Cardiac fibroblast (primary cell): ENCODE results near the gene FBRS.
"Not testable (repeated sequence)": the region's sequence is repeated elsewhere in the genome, so short reads cannot be mapped to it uniquely, and the experiment has no call there.

Experiments used
- DNase-seq, 2 donors: peaks; one replicate each; pipeline versions ENCODE4 v3.0.0 to v3.0.0-alpha.2; 2010; ENCODE audit warnings: low read depth in 2 of 2
- H3K4me3 ChIP-seq, 2 donors: replicated peaks in 1 of 2; 1 replicate in 1 of 2; 2 replicates in 1 of 2; pipeline ENCODE4 v1.5.1; 2011; ENCODE audit warnings: low read depth in 2 of 2, low read length in 2 of 2, mild to moderate bottlenecking in 2 of 2, moderate library complexity in 1 of 2
- TF ChIP-seq, protein P1 (sequence below): IDR thresholded peaks from one replicate; pipeline ENCODE4 v1.5.1; 2011; ENCODE audit warnings: low read depth, mild to moderate bottlenecking, low read length, inconsistent platforms

Gene FBRS

DNA sequence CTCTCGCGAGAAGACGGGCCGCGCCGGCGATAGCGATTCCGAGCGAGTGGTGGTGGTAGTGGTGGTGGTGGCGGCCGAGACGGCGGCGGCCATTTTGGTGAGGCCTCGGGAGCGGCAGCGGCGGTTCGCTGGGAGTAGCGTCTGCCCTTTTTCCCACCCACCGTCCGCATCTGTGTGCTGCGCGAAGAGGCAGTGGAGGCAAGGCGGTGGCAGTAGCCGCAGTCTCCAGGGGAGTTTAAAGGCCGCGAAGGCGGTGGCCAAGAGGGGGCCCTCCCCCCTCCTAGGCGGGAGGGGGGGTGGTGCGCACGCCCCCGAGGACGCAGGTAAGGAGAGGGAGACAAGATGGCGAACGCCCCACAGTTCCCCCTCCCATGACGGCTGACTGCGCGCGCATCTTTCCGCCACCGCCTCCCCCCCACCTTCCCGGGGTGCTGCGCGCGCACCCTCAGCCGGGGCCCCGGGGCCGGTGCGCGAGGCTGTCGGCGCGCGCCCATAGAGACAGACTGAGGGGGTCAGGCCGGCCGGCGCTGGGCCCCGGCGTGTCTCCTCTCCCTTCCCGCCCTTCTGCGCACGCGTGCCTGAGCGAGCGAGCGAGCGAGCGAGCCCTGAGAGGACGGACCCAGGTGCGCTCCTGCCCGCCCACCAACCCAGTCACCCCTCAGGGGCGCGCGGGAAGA lies 40.0 kb downstream of the FBRS start:
- TF ChIP-seq, protein P1, sequence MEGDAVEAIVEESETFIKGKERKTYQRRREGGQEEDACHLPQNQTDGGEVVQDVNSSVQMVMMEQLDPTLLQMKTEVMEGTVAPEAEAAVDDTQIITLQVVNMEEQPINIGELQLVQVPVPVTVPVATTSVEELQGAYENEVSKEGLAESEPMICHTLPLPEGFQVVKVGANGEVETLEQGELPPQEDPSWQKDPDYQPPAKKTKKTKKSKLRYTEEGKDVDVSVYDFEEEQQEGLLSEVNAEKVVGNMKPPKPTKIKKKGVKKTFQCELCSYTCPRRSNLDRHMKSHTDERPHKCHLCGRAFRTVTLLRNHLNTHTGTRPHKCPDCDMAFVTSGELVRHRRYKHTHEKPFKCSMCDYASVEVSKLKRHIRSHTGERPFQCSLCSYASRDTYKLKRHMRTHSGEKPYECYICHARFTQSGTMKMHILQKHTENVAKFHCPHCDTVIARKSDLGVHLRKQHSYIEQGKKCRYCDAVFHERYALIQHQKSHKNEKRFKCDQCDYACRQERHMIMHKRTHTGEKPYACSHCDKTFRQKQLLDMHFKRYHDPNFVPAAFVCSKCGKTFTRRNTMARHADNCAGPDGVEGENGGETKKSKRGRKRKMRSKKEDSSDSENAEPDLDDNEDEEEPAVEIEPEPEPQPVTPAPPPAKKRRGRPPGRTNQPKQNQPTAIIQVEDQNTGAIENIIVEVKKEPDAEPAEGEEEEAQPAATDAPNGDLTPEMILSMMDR, result no peak
- peak; percentile 98 for DNase-seq
- H3K4me3 ChIP-seq, result peak overlapping the region; percentile 96 to 100

DNA sequence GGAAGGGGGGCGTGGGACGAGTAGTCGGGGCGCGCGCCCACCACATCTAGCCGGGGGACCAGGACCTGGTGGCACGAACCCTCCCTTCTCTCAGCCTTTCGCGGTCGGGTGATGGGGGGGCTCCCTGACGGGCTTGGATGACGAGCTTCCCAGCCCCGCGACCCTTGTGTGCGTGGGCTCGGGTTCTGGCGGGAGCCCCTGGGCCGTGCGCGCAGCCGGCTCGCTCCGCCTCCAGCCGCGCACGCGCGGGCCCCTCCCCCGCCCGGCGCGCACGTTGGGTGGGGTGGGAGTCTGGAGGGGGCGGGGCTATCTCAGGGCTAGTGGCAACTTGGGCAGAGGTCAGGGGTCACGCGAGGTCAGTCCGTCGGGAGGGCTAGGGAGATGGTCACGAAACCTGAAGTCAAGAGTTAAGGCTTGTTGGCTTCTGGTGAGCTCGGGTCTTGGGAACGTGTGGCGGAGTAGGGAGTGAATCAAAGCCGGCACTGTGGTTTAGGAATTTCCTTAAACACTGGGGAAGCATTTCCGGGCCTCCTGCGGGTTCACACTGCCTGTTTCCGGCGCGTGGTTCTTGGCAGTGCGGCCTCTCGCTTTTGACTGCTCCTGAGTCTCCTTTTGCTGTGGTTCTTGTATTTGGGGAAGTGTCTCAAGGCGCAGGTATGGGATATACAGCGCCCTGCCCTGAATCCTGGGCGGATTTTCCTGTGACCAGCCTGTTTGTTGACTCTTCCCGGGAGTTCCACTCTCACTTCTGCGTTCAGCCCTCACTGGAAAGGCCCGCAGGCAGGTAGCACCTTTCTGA lies 40.8 kb downstream of the FBRS start, which contains the start of gene SRCAP:
Gene SRCAP (plus strand): TSS at position 356 of the 799 bp plus-strand sequence. CDS start 1,654 bp downstream, outside the sequence.
- peak; percentile 83 to 84 for DNase-seq
- peak within 1 kb of the TSS; percentile 96 to 100 for H3K4me3 ChIP-seq
- TF ChIP-seq, protein P1, result no peak

DNA sequence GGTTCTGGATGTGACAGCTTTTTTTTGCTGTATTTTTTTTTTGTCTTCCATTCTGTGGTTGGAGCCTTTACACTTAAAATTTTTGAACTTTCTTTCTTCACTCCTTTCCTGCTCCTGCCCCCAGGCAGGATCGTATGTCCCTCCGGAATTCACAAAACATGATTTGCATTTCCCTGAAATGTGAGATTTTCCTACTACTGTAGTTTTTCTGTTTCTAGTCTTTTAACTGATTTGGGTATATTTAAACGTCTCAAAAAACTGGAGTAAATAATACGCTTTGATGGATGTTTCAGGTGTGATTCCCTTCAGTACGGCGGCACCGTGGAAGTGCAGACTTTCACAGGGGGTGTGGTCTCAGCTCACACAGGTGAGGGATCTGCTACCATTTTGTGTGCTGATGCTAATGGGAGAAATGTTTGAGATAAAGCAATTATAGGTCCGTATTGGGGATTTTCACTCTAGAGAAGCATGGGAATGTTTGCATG lies 41.4 kb downstream of the FBRS start:
- TF ChIP-seq, protein P1, result no peak
- no peak for DNase-seq
- peak overlapping the region; percentile 96 to 100 for H3K4me3 ChIP-seq

DNA sequence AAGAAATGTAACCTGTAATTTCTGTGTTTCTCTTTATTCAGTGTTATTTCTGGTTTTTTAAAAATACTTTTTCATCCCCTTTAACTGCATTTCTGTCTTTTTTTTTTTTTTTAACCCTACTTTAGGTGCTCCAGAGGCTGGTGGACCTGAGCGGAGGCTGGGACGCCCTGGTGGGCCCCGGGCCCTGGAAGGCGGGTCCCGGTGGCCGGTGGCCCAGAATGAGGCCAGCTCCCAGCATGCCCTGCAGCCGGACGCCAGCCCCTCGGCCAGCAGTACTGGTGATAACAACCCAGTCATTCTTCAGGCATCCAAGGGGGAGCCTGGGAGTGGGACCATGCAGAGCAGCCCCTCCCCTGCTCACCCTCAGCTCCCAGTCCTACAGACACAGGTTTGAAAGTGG lies 42.3 kb downstream of the FBRS start:
- TF ChIP-seq, protein P1, result no peak
- peak in 1 of 2 donors; percentile 72 for DNase-seq
- H3K4me3 ChIP-seq, result peak overlapping the region in 1 of 2 donors; percentile 18

DNA sequence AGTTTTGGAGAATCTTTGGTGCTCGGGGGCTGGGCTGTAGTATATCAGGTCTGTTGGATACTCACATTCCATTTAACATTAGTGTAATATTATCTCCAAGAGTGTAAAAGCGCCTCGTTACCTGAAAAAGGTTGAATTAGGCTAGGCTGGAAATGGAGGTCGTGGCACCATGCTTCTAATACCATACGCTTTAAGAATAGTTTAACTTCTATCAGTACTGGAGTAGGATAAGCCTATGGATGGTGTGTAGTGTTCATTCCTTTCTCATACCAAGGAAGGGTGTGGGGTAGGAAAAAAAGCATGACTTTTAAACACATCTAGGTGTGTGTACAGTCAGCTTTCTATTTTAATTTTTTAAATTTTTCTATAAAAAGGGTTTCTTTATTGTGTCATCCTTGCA lies 42.7 kb downstream of the FBRS start:
- TF ChIP-seq, protein P1, result no peak
- H3K4me3 ChIP-seq, result no peak overlapping the region

DNA sequence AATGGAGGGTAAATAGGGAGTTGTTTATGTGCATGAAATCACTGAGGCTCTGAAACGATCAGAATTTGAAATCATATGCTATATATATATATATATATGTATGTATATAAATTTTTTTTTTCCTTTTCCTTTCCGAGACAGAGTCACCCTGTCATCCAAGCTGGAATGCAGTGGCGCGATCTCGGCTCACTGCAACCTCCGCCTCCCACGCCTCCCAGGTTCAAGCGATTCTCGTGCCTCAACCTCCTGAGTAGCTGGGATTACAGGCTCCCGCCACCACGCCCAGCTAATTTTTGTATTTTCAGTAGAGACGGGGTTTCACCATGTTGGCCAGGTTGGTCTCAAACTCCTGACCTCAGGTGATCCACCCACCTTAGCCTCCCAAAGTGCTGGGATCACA lies 44.8 kb downstream of the FBRS start:
- not testable (repeated sequence) for DNase-seq, H3K4me3 ChIP-seq

More for the DNA sequence above, 42.7 kb downstream of the FBRS start:
- no peak for DNase-seq

DNA sequence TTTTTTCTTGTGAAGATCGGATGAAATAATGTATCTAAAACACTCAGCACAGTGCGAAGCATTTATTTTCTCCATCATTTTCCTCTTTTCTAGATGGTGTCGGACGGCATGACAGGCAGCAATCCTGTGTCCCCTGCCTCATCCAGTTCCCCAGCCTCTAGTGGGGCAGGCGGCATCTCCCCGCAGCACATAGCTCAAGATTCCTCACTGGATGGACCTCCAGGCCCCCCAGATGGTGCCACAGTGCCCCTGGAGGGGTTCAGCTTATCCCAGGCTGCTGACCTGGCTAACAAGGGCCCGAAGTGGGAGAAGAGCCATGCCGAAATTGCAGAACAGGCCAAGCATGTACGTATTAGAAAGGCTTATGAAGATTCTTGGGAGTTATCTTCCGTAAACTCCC lies 45.7 kb downstream of the FBRS start:
- DNase-seq, result no peak
- no peak overlapping the region for H3K4me3 ChIP-seq
- TF ChIP-seq, protein P1, result no peak
